Mesothelial cell of epicardium (in vitro differentiated cells): Measurements from ENCODE around the gene C6orf118. TPM values are rescaled to one million over a fixed set of nuclear protein-coding genes. Genes with fewer than 3 reads are reported as not detected.

Experiments
- DNase-seq, 2 experiments: peaks; one replicate each; pipeline ENCODE4 v3.0.0; 2021; ENCODE audit warnings: low spot score in 2 of 2; ENCODE audit not compliant: unreplicated experiment in 2 of 2
- H3K27ac Mint-ChIP-seq: 2 replicates; pipeline ENCODE4 v1.8.0; 2021; ENCODE audit warnings: mixed read lengths
- H3K27me3 Mint-ChIP-seq: 2 replicates; pipeline ENCODE4 v1.8.0; 2021; ENCODE audit warnings: low read depth, mixed read lengths
- H3K36me3 Mint-ChIP-seq: 2 replicates; pipeline ENCODE4 v1.8.0; 2021; ENCODE audit warnings: mixed read lengths
- H3K4me1 Mint-ChIP-seq: 2 replicates; pipeline ENCODE4 v1.8.0; 2021; ENCODE audit warnings: mixed read lengths
- H3K4me3 Mint-ChIP-seq: 2 replicates; pipeline ENCODE4 v1.8.0; 2021; ENCODE audit warnings: mild to moderate bottlenecking, moderate library complexity, mixed read lengths
- H3K9me3 Mint-ChIP-seq: 2 replicates; pipeline ENCODE4 v1.8.0; 2021; ENCODE audit warnings: mixed read lengths
- CTCF ChIP-seq: fragments of 200-600 bp; sonication (generic); IDR thresholded peaks from one replicate; pipeline ENCODE4 v1.5.0; 2021; ENCODE audit warnings: antibody characterized with exemption; ENCODE audit not compliant: unreplicated experiment
- total RNA-seq: library from RNA; stranded (reverse); gene quantifications from 3 replicates; pipeline ENCODE4 v1.2.1, GENCODE V29; 2021

C6orf118 gene
- total RNA-seq, 1 donor from 2014 or later = 0.27 TPM

- Mint-ChIP-seq H3K27ac (no peak overlapping the region), H3K4me1 (no peaks in the 10 kb centered on the region), H3K4me3 (no peak overlapping the region), H3K9me3 (peaks cover 4% of the 10 kb centered on the region), H3K27me3 (peaks cover 12% of the 10 kb centered on the region), H3K36me3 (no peaks in the 10 kb centered on the region)
- TF ChIP-seq CTCF = no peak
- DNase-seq = no peak
These were observed 10.5 kb downstream of the C6orf118 start for GRCh38 chr6:165298875-165299274.

GRCh38 chr6:165298402-165298801 lies 11.0 kb downstream of the C6orf118 start:
- no peak overlapping the region for H3K27ac Mint-ChIP-seq
- no peaks in the 10 kb centered on the region for H3K36me3 Mint-ChIP-seq
- peaks cover 4% of the 10 kb centered on the region for H3K9me3 Mint-ChIP-seq
- no peak for DNase-seq
- peaks cover 12% of the 10 kb centered on the region for H3K27me3 Mint-ChIP-seq
- no peak overlapping the region for H3K4me3 Mint-ChIP-seq
- TF ChIP-seq CTCF = no peak
- no peaks in the 10 kb centered on the region for H3K4me1 Mint-ChIP-seq

GRCh38 chr6:165292657-165293056 lies 16.7 kb downstream of the C6orf118 start:
- Mint-ChIP-seq H3K4me3 (no peak overlapping the region), H3K4me1 (no peaks in the 10 kb centered on the region), H3K27me3 (peaks cover 22% of the 10 kb centered on the region), H3K9me3 (peaks cover 21% of the 10 kb centered on the region), H3K36me3 (no peaks in the 10 kb centered on the region), H3K27ac (no peak overlapping the region)
- DNase-seq = no peak
- TF ChIP-seq CTCF = no peak

- no peaks in the 10 kb centered on the region for H3K36me3 Mint-ChIP-seq
- H3K27ac Mint-ChIP-seq = no peak overlapping the region
- DNase-seq = no peak
- H3K4me3 Mint-ChIP-seq = no peak overlapping the region
- H3K27me3 Mint-ChIP-seq = peaks cover 51% of the 10 kb centered on the region
- TF ChIP-seq CTCF = no peak
- no peaks in the 10 kb centered on the region for H3K9me3 Mint-ChIP-seq
- H3K4me1 Mint-ChIP-seq = no peaks in the 10 kb centered on the region
These were observed 34.8 kb downstream of the C6orf118 start for GRCh38 chr6:165274611-165275010.

GRCh38 chr6:165272585-165272984 lies 36.8 kb downstream of the C6orf118 start:
- no peak overlapping the region for H3K4me3 Mint-ChIP-seq

More at GRCh38 chr6:165272585-165272984, 36.8 kb downstream of the C6orf118 start:
- no peaks in the 10 kb centered on the region for H3K36me3 Mint-ChIP-seq
- no peaks in the 10 kb centered on the region for H3K4me1 Mint-ChIP-seq
- H3K9me3 Mint-ChIP-seq = no peaks in the 10 kb centered on the region
- DNase-seq = no peak
- H3K27me3 Mint-ChIP-seq = peaks cover 37% of the 10 kb centered on the region
- no peak overlapping the region for H3K27ac Mint-ChIP-seq
- TF ChIP-seq CTCF = no peak
